G401.6 (cell line): Measurements from ENCODE around the gene ANK2.
"Not testable (repeated sequence)": the region's sequence is repeated elsewhere in the genome, so short reads cannot be mapped to it uniquely, and the experiment has no call there.

Experiments
- FAIRE-seq: peaks from 2 replicates; lab custom pipeline; 2012; peaks lifted over from hg19 to GRCh38; lab: Jason Lieb, UNC

The ANK2 gene

DNA sequence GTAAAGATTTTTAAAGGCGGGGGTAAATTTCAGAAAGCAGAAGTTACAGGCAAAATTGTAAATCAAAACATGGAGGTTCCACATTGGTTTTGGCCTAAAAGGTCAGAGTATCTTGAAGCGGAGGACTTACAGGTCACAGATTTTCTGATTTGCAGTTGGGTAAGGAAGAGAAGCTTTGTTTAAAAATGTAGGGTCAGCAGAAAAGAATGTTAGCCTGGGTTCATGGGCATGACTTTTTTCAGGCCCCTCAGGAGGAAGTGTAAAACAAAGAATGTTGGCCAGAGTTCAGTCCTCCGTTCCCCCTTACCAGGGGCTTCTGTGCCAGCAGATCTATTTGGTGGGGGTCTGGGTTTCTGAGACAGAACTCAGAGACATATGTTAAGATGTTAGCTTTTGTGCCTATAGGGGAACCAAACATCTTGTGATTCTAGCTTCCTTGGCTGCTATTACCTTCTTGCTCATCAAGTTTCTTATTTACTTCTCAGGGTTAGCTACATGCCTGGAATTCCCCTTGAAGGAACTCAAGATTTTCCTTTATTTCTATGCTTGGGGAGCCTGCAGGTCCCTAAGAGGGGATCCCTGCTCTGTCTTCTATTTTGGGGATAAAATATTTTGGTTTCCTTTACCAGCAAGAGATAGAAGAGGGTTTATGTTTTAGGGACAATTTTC, 160.3 kb downstream of the ANK2 start:
- FAIRE-seq: no peak

DNA sequence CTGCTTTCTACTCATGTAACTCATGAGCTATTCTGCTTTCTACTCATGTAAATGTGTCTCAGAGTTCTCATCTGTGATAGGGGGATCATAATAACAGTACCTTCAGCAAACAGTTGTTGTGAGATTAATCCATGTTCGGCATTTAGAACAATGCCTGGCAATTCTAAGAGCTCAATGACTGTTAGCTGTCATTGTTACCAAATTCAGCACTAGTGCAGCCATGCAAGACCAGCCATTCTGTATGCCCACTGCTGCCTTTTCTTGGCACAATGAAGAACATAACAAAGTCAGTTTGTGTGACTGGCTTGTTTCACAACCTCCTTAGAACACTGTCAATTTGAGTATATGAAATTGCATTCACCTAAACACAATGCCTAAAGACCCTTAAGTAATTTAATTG, 163.2 kb downstream of the ANK2 start:
- no peak for FAIRE-seq

DNA sequence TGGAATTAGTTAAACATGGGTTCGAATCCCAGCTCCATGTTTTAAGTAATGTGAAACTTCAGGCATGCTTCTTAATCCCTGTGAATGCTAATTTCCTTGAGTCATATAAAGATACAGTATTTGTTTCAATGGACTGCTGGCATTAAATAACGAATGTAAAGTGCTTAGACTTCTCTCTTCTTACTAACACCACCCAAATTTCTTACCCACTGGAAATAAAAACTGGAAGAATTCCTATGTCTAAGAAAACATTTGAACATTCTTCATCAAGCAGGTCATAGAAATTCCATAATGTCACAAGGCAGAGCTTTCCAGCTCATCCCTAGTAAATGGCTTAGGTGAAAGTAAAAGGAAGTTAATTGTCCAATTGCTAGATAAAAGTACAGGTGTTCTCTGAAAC, 172.5 kb downstream of the ANK2 start:
- FAIRE-seq: no peak

DNA sequence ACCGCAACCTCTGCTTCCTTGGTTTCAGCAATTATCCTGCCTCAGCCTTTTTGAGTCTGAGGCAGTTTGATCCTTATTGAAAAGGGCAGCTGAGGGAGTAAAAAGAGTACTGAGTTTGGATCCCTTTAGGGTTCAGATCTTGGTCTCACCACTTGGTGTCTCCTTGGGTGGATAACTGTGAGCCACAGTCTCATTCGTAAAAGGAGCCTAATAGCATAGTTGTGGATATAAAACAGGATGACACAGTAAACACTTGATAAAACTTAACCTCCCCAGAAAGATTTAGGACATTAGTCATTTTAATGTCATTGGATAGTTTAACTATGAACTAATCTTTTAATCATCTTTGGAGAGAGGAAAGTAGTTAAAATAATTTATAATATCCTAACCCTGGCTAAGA, 173.0 kb downstream of the ANK2 start:
- no peak for FAIRE-seq

DNA sequence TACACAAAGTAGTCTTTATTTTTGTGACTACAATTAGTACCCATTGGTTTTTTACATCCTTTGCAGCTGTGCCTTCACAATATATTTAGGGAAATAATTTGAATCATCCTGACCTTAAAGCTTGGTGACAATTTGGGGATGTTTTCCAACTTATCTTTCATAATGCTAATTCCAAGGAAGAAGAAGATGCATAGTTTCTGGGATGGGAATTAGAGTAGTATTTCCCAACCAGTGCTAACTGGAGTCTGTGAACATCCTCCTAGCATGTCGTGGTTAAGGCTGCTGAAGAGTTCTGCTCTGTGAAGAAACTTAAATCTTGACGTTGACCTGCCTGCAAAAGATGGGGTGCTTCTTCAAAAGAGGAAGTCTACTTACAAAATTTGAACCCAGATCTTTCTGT, 173.5 kb downstream of the ANK2 start:
- FAIRE-seq: no peak

DNA sequence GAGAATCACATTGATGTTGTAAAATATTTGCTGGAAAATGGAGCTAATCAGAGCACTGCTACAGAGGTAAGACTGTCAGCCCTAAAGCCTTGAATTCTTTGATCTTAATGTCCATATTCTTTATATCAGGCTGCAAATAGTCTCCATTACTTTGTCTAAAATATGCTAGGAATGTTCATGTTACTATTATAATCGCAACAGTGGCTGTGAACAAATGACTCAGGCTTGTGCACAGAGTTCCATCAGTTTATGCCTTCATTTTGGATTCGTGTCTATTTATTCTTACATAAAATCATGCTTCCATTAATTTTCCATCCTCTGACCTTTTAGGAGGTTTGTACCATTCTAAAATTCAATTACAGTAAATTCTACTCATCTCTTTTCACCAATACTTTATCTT, 182.7 kb downstream of the ANK2 start:
- no peak for FAIRE-seq

DNA sequence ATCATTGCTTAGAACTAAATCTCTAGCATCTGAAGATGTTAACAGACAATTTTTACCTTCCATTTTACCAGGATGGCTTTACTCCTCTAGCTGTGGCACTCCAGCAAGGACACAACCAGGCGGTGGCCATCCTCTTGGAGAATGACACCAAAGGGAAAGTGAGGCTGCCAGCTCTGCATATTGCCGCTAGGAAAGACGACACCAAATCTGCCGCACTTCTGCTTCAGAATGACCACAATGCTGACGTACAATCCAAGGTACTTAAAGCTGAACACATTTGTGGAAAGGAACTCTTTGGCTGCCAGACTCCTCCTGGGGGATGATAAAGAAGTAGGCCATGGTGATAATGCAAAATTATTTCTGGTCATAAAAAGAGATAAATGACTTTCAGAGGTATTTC, 187.5 kb downstream of the ANK2 start:
- FAIRE-seq: no peak

DNA sequence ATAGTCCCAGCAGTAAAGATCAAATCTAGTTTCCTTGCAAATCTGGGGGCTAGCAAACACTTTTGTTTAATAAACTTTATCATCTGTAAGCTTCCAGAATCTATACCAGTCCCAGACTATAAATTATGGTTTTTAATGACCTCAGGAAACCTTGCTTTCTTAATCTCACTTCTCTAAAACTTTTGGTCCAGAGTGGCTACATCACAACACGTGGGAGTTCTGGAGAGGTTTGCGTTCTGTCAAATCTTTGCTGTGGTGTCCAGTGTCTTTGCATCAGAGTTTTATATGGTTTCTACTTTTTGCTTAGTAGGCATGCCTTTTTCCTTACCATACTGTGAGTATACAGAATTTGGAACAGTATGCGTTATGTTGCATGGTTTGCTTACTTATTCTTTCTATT, 193.9 kb downstream of the ANK2 start:
- no peak for FAIRE-seq

DNA sequence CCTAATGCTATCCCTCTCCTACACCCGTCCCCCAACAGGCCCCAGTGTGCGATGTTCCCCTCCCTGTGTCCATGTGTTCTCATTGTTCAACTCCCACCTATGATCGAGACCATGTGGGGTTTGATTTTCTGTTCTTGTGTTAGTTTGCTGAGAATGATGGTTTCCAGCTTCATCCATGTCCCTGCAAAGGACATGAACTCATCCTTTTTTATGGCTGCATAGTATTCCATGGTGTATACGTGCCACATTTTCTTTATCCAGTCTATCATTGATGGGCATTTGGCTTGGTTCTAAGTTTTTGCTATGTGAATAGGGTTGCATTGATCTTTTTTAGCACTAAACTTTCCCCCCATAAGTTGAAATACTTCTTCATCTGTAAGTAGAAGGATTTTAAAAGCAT, 195.3 kb downstream of the ANK2 start:
- FAIRE-seq: not testable (repeated sequence)

DNA sequence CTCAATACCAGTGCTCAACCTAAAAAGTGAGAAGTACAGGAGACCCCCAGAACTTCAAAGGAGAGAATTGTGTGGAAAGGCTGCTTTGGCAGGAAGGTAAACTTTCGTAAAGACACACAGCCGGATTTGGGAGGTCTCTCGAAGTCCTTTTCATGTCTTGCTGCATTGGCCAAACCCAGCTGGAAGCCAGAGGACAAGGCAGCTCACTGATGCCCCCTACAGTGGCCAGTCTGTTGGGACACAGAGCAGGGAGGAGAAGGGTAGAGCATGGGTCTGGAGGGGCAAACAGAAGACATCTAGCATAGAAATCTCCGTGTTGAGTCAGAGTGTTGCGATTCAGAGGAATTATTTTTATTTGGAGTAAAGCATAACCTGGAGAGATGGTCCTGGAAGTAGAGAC, 198.9 kb downstream of the ANK2 start:
- FAIRE-seq: no peak

DNA sequence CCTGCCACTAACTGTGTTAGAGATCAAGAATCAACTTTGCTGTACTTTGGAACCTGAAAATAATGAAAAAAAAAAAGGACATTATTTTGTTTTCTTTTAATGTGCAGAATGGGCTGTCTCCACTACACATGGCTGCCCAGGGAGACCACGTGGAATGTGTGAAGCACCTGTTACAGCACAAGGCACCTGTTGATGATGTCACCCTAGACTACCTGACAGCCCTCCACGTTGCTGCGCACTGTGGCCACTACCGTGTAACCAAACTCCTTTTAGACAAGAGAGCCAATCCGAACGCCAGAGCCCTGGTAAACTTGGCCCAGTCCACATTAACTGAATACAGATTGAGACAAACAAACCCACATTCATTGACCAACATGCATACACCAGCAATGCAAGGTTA, 206.2 kb downstream of the ANK2 start:
- no peak for FAIRE-seq

DNA sequence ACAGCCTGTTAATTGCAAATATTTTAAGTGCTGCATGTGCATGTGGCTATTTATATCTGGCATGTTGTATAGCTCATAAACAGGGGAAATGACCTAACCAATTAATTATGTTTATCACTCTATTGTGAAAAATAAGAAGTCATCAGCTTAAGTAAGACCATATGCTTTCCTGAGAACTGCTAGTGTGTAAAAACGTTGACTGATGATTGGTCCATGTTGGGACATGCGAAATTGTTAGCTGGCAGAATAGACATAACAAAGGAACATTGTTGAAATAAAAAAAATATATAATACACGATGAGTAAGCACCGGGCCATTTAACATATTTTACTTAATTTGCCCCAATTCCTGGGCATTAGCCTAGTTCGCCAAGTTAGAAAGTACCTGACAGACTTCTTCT, 207.5 kb downstream of the ANK2 start:
- FAIRE-seq: no peak

DNA sequence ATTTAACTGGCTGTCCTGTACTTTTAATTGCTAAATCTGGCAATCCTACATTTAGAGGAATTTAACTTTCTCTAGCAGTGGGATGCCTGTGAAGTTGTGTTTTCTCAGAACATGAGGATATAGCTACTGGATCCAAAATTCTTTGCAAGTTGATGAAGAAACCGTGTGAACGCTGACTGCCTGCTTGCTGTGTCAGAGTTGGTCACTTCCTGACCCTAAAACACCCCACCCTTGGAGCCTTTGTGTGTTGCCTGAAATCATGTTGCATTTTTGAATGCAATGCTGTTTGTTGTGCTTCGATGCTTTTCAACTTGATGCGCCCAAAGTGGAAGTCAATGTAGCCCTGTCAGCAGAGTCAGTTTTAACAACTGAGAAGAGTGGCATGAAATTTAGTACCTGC, 211.2 kb downstream of the ANK2 start:
- FAIRE-seq: no peak

DNA sequence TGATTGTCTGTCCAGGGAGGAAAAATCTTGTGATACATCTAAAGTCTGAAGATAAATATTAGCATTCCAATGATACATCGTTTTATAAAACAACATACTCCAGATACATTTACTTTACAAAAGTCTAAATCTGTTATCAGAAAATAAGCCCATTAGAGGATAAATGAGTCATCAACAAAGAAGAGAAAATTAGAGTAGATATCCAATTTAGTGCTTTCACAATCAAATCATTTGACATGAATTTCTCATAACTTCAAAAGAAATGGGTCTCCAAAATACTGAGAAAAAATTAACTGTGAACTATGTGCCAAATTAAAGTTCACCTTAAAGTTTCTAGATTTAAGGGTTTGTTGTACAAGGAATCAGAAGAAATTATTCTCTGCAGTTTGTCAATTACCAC, 213.8 kb downstream of the ANK2 start:
- FAIRE-seq: no peak

DNA sequence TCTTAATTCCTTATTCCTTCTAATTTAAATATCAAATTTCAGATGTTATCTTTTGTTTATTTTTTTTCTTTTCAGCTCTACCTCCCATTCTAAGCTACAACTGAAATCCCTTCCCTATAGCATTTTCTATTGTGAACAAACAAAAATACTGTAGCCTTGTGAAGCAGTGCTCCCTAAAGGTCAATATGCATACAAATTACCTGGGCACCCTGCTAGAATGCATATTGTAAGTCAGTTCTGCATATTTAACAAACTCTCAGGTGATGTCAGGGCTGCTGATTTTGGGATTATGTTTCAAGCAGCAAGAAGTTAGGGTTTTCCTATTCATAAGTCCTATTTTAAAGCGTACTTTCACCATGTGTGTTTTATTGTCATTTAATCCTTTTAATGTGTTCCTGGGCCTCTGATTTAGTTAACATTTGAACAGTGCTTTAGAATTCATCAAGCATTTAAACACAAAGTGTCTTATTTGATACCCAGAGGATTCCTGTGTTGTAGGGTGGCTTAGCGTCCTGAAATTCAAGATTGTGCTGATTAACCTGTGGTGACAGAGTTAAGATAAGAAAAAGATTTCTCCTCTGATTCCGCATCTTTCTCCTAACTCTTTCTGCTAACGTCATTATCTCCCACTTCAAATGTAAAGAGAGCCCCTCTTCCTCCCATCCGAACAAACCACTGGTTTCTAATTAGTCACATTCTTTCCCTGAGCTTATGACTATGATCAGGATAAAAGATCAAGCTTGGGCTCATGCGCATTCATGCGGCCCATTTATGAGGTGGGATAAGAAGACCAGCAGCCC, 221.3 kb downstream of the ANK2 start:
- no peak for FAIRE-seq

DNA sequence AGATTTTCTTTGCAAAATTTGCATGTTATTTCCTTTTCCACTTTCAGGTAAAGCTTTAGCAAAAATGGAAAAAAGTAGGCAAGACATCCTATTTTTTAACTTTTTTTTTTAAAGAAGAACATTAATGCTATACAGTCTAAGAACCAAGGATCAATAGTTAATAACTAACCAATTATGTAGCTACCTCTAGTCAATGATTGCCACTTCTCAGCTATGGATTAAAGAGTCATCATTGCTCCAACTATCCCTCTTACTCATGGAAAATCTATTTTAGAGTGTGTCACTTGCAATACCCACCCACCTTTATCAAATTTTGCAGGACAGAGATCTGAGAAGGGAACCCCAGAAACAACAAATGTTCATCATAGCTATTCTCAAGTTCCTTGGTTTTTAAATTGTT, 223.1 kb downstream of the ANK2 start:
- FAIRE-seq: no peak

DNA sequence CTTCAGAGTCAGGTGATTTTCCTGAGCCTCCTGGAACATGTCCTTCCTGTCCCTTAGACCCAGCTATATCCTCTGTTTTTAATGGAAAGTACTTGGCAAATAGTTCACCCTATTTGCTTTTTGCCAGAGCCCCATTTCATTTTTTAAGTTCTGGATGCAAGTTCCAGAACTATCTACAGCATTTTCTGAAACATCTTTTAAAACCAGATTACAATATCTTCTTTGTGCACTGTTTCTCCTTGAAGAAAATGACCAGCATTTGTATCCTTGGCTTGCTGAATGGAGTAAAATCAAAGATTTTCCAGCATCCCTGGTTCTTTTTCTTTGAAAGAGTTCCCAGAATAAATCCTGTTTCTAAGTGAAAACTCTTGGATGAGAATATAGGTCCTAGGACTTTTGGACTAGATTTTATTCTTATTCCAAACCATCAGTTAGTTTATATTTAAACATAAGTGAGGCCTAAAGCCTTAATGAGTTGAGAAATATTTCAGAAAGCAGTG, 224.3 kb downstream of the ANK2 start:
- FAIRE-seq: no peak

DNA sequence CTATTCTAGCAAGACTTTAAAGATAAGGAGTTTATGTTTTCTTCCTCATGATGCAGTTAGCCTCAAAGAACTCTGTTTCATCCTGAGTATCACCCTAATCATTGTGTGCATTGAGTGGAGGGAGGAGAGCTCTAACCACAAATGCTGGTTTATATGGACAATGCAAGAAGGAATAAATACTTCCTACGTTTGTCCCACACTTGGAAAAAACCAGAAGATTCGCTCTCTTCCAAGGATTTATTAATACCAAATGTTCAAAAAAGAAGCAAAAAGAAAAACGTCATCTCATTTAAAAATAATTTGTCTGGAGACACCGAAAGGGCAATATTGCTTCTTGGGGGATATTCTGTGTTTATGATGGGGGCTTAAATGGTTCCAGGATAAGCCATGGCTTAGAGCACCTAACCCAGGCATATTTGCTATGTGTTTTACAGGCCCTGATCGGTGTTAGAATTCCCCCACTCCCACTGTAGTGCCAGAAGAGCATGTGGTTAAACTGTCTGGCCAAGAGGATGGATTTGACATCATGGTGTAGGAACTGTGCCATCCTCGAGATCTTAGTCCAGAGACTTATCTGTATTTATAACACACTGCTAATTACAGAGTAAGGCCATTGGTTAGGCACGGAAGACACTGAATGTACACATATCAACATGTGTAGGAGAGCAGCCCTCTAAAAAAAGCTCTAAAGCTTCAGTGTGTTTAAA, 227.2 kb downstream of the ANK2 start:
- FAIRE-seq: no peak

DNA sequence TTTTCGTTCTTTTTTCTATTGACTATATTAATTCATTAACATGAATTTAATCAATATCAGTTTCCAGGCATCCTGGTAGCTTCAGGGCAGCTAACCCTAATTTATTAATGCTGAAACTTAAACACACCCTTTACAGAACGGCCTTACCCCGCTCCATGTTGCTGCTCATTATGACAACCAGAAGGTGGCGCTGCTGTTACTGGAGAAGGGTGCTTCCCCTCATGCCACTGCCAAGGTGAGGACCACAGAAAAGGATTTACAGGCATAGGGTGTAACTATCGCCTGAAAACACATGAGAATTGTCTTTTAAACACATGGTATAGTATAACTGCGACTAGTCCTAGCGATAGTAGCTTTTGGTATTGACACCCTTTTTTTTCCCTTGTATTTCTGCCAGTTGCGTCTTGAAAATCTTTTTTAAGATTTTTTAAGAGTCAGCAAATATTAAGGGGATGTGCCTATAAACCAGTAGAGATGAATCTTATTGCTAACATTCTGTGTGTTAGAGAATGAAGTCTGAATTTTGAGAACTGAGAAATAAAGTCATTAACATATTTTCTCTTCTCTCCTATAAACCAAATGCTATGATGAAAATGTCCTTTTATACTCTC, 229.0 kb downstream of the ANK2 start:
- FAIRE-seq: peak; percentile 78

DNA sequence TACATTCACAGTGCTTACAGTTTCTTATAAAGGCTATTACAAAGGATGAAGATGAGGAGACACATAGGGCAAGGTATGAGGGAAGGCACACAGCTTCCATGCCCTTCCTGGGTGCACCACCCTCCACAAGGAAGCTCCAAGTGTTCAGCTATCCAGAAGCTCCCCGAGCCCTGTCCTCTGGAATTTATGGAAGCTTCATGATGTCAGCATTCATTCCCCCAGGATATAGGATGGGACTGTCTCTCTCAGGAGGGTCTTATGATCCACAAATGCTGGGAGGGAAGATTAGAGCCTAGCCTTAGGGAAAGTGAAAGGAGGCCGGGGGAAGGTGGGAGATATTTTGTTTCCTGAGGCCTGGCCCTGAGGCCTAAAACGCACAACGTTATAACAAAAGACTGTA, 236.0 kb downstream of the ANK2 start:
- FAIRE-seq: no peak

DNA sequence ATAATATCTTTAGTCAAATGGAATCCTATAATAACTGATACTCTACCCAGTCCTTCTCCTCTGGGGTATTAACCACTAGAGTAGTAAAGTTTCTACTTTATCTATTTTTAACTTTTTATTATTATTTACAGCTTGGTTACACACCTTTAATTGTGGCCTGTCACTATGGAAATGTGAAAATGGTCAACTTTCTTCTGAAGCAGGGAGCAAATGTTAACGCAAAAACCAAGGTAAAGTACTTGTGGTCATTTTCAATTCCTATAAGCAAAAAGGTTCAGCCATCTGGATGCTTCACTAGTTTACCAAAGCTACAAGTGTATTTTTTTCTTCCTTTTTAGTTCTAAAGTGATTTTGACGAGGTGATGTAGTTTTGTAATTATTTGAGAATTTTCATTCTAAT, 238.8 kb downstream of the ANK2 start:
- FAIRE-seq: no peak

DNA sequence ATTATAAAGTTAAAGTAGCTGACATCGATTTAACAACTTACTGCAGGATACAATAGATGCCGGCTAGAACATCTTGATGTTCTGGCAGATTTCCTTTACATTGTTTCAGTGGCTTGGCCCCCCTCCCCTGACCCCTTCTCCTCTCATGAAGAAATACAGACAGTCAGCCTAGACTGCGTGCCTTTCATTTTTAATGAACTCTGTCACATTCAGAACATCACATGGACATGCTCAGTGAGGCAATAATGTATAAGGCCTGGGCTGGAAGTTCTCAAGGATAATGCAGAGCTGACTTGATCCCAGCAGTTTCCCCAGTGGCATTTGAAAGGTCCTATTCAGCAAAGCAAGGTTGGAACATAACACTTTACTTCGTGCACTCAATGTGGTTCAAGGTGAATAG, 239.2 kb downstream of the ANK2 start:
- FAIRE-seq: no peak

DNA sequence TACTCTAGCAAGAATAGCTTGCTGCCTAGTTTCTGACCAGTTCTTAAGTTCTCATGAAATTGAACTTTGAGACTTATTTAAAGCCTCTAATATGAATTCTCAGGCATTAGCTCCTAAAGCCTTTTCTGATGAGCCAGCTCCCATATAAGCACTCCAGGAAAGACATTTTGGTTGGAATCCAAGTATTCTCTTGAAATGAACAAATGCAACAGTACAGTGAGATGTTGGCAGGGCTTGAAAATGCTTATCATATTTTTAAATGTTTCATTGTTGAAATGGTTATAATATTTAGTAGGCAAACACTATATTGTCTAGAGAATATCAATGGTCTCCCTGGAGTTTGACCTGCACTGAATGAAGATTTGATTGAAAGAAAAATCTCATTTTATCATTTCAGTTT, 240.3 kb downstream of the ANK2 start:
- no peak for FAIRE-seq
